GM12878 (cell line): ENCODE measurements around the gene LSMEM2. TPM values are rescaled to one million over a fixed set of nuclear protein-coding genes. Genes with fewer than 3 reads are reported as not detected.

Experiments
- ATF3 ChIP-seq: IDR thresholded peaks from 2 replicates; pipeline ENCODE4 v1.6.1; 2011; ENCODE audit warnings: low read depth, mild to moderate bottlenecking, low read length, moderate library complexity, borderline replicate concordance; ENCODE audit errors: extremely low read depth
- CHD2 ChIP-seq: IDR thresholded peaks from 2 replicates; pipeline ENCODE4 v1.6.1; 2011; ENCODE audit warnings: low read depth, low read length, improper control_type of control experiment, borderline replicate concordance
- CREM ChIP-seq: IDR thresholded peaks from 2 replicates; pipeline ENCODE4 v1.6.1; 2014; ENCODE audit warnings: antibody characterized with exemption, low read depth
- CUX1 ChIP-seq: IDR thresholded peaks from 2 replicates; pipeline ENCODE4 v1.6.1; 2012; ENCODE audit warnings: improper control_type of control experiment, low read depth, low read length; ENCODE audit not compliant: insufficient replicate concordance
- E2F8 ChIP-seq: fragments of 450-650 bp; IDR thresholded peaks from 2 replicates; pipeline ENCODE4 v1.6.1; 2018; ENCODE audit warnings: mild to moderate bottlenecking, low read depth, moderate library complexity; ENCODE audit not compliant: partially characterized antibody
- GABPA ChIP-seq: IDR thresholded peaks from 2 replicates; pipeline ENCODE4 v1.6.1; 2014; ENCODE audit warnings: antibody characterized with exemption, low read depth, mild to moderate bottlenecking, inconsistent platforms
- KDM1A ChIP-seq: fragments of 200-600 bp; sonication (generic); IDR thresholded peaks from 2 replicates; pipeline ENCODE4 v1.6.1; 2016; ENCODE audit warnings: borderline replicate concordance
- MEF2A ChIP-seq: IDR thresholded peaks from 2 replicates; pipeline ENCODE4 v1.6.1; 2011; ENCODE audit warnings: low read depth, mild to moderate bottlenecking, low read length, moderate library complexity; ENCODE audit not compliant: insufficient read depth
- MEF2B ChIP-seq: fragments of 450-650 bp; IDR thresholded peaks from 2 replicates; pipeline ENCODE4 v1.6.1; 2018; ENCODE audit warnings: mild to moderate bottlenecking, moderate library complexity; ENCODE audit not compliant: partially characterized antibody, poor library complexity, severe bottlenecking
- MYC ChIP-seq: IDR thresholded peaks from 2 replicates; pipeline ENCODE4 v1.6.1; 2011; ENCODE audit warnings: mild to moderate bottlenecking, low read length, moderate library complexity, inconsistent platforms; ENCODE audit not compliant: insufficient read depth, insufficient replicate concordance, insufficient read length, severe bottlenecking
- PAX5 ChIP-seq: IDR thresholded peaks from 2 replicates; pipeline ENCODE4 v1.6.1; 2011; ENCODE audit warnings: low read depth, low read length, borderline replicate concordance
- SP1 ChIP-seq: IDR thresholded peaks from one replicate; pipeline ENCODE4 v1.6.1; 2011; ENCODE audit warnings: low read depth, low read length
- STAT3 ChIP-seq: IDR thresholded peaks from 2 replicates; pipeline ENCODE4 v1.6.1; 2011; ENCODE audit warnings: low read depth, low read length, improper control_type of control experiment
- SUPT20H ChIP-seq: IDR thresholded peaks from 2 replicates; pipeline ENCODE4 v1.6.1; 2011; ENCODE audit warnings: low read depth, mild to moderate bottlenecking, low read length, moderate library complexity, borderline replicate concordance; ENCODE audit not compliant: control insufficient read depth
- YY1 ChIP-seq: IDR thresholded peaks from 2 replicates; pipeline ENCODE4 v1.6.1; 2011; ENCODE audit warnings: low read depth, mild to moderate bottlenecking, low read length
- ZSCAN29 ChIP-seq: fragments of 450-650 bp; IDR thresholded peaks from 2 replicates; pipeline ENCODE4 v1.6.1; 2017; ENCODE audit warnings: mild to moderate bottlenecking, moderate library complexity
- polyA plus RNA-seq, 11 experiments: library from polyadenylated mRNA; depleted of rRNA in 4 of 11; unstranded in 6 of 11; stranded (reverse) in 5 of 11; fragments of >200 nt; fragmentation: Nextera tagmentation in 4 of 11; fragmentation: Illumina TruSeq in 1 of 11; extraction: Ambion mirVana in 4 of 11; extraction: Trizol in 1 of 11; gene quantifications; 1 replicate in 1 of 11; 2 replicates in 10 of 11; pipeline versions ENCODE4 v1.2.1 to v1.2.3, GENCODE V29; 2011 to 2016; ENCODE audit warnings: inconsistent platforms in 2 of 11, missing spikeins in 2 of 11, low read depth in 1 of 11
- total RNA-seq, 4 experiments: library from RNA; depleted of rRNA in 3 of 4; stranded (reverse); fragments of >200 nt in 3 of 4; fragmentation: Illumina TruSeq in 1 of 4; extraction: Trizol in 1 of 4; gene quantifications; 2 replicates each; pipeline versions ENCODE4 v1.2.1 to v1.2.3, GENCODE V29; 2013 to 2021
- TF ChIP-seq, protein P1 (sequence below): fragments of 450-650 bp; IDR thresholded peaks from 2 replicates; pipeline ENCODE4 v1.6.1; 2014; ENCODE audit warnings: mild to moderate bottlenecking

The LSMEM2 gene
- total and polyA plus RNA-seq, 10 of the 15 experiments (the other 5 are each of a cell fraction or from before 2014, with no cell fraction given), result 0.17 TPM; not detected in 9

DNA sequence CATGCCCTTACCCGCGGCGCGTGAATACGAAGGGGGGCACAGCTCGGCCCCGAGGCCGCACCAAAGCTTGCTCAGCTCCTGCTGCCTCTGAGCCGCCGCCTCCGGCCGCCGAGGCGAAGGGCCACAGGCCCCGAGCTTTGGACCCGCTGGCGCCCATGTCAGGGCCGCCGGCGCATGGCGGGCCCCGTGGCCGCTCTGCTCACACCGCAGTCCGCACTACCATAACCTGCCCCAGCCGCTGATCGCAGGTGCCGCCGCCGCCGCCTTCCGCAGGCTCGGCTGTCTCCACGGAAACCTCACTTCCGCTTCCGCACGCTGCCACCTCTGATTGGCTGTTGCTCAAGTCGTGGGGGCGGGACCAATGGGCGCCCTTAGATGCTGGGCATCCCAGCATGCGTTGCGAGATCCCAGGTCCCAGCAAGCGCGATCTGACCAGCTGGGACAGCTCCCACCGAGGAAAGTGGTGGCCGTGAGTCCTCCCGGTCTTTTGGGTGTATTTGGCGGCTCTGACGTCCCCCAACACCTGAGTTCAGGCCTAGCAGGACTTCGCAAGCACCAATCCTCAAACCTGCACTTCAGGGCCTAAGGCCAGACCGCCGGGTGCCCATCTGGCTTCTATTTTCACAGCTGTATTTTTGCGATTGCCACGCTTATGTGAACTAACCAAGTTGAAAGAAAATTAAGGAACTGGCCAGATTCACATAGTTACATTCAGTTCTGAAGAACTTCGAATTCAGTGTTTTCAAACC lies 49.2 kb downstream of the LSMEM2 start, which contains the start of gene TUSC2 (continued):
- no peak for TF ChIP-seq SUPT20H
- TF ChIP-seq MYC, result no peak
- no peak for TF ChIP-seq CUX1
- TF ChIP-seq CHD2, result peak; percentile 83
- no peak for TF ChIP-seq STAT3
- peak; percentile 94 for TF ChIP-seq GABPA
- no peak for TF ChIP-seq ATF3
- no peak for TF ChIP-seq KDM1A
- TF ChIP-seq MEF2A, result no peak
- TF ChIP-seq SP1, result peak; percentile 83
- TF ChIP-seq CREM, result peak; percentile 87
- TF ChIP-seq YY1, result peak; percentile 72; the same call in 1 of the 2 replicates
- no peak for TF ChIP-seq E2F8
- no peak for TF ChIP-seq ZSCAN29
- no peak for TF ChIP-seq MEF2B
- TF ChIP-seq PAX5, result 0 out of 2 replicates have a peak, but pooled peaks have one; percentile 22
- TF ChIP-seq, protein P1, sequence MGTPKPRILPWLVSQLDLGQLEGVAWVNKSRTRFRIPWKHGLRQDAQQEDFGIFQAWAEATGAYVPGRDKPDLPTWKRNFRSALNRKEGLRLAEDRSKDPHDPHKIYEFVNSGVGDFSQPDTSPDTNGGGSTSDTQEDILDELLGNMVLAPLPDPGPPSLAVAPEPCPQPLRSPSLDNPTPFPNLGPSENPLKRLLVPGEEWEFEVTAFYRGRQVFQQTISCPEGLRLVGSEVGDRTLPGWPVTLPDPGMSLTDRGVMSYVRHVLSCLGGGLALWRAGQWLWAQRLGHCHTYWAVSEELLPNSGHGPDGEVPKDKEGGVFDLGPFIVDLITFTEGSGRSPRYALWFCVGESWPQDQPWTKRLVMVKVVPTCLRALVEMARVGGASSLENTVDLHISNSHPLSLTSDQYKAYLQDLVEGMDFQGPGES, result peak; percentile 71
